Left lung (tissue), 10 donors: Measurements from ENCODE around the gene PRR13. TPM values are rescaled to one million over a fixed set of nuclear protein-coding genes. Genes with fewer than 3 reads are reported as not detected.

Source experiments
- ATAC-seq: fragments of 200-7000 bp; cut with Tn5 transposase; one replicate; pipeline ENCODE4 v1.9.1; 2020; ENCODE audit warnings: moderate library complexity
- DNase-seq, 4 donors: peaks; one replicate each; pipeline ENCODE4 v3.0.0-alpha.2; 2013 to 2020
- H3K27ac ChIP-seq, 2 donors: fragments of 200-600 bp; sonication (generic) in 1 of 2; one replicate each; pipeline versions ENCODE4 v1.5.0 to v1.8.0; 2020 to 2021
- H3K27me3 ChIP-seq, 2 donors: fragments of 200-600 bp; sonication (generic) in 1 of 2; one replicate each; pipeline versions ENCODE4 v1.5.0 to v1.8.0; 2020 to 2021
- H3K36me3 ChIP-seq, 2 donors: fragments of 200-600 bp; sonication (generic) in 1 of 2; one replicate each; pipeline versions ENCODE4 v1.5.0 to v1.8.0; 2020 to 2021
- H3K4me1 ChIP-seq, 2 donors: fragments of 200-600 bp; one replicate each; pipeline ENCODE4 v1.8.0; 2021
- H3K4me3 ChIP-seq, 2 donors: fragments of 200-600 bp; sonication (generic) in 1 of 2; one replicate each; pipeline versions ENCODE4 v1.5.0 to v1.8.0; 2020 to 2021; ENCODE audit warnings: mild to moderate bottlenecking in 1 of 2
- H3K9me3 ChIP-seq, 2 donors: fragments of 200-600 bp; sonication (generic) in 1 of 2; one replicate each; pipeline versions ENCODE4 v1.5.0 to v1.8.0; 2020 to 2021
- intact Hi-C, 2 donors: fragments of 100-400 bp; cut with DNase I; formaldehyde crosslinking; loops; one replicate each; pipeline versions ENCODE4 v1.11.2 to v1.14.2; 2022
- polyA plus RNA-seq, 6 donors: library from polyadenylated mRNA; unstranded; fragments of 120-200 nt; gene quantifications; one replicate each; pipeline ENCODE4 v1.2.1, GENCODE V29; 2013; ENCODE audit not compliant: insufficient read length in 6 of 6
- total RNA-seq, 2 donors: library from RNA; stranded (reverse); fragmentation: NEBNext Ultra II Directional; extraction: Animal tissue kit (Norgen Biotek cat#: 25700); gene quantifications; one replicate each; pipeline ENCODE4 v1.2.1, GENCODE V29; 2021
- TF ChIP-seq, protein P1 (sequence below), 2 donors: fragments of 200-600 bp; sonication (generic) in 1 of 2; IDR thresholded peaks; one replicate each; pipeline versions ENCODE4 v1.5.0 to v1.8.0; 2021; ENCODE audit warnings: antibody characterized with exemption in 2 of 2
- donor health status: DM: no; HTN: yes; CAD: no.
- donor health status: DM: no; HTN: no; CAD: no.

Gene PRR13
- total and polyA plus RNA-seq, 8 donors = 82.7 to 155 (median 115) TPM

- peaks cover 0 to 15% of the 10 kb centered on the region in 2 donors for H3K4me1 ChIP-seq
- TF ChIP-seq, protein P1, sequence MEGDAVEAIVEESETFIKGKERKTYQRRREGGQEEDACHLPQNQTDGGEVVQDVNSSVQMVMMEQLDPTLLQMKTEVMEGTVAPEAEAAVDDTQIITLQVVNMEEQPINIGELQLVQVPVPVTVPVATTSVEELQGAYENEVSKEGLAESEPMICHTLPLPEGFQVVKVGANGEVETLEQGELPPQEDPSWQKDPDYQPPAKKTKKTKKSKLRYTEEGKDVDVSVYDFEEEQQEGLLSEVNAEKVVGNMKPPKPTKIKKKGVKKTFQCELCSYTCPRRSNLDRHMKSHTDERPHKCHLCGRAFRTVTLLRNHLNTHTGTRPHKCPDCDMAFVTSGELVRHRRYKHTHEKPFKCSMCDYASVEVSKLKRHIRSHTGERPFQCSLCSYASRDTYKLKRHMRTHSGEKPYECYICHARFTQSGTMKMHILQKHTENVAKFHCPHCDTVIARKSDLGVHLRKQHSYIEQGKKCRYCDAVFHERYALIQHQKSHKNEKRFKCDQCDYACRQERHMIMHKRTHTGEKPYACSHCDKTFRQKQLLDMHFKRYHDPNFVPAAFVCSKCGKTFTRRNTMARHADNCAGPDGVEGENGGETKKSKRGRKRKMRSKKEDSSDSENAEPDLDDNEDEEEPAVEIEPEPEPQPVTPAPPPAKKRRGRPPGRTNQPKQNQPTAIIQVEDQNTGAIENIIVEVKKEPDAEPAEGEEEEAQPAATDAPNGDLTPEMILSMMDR (IDR thresholded peaks at IDR 0.05) = no peak
- ATAC-seq (no peak), DNase-seq (no peak)
- peaks cover 7 to 100% of the 10 kb centered on the region in 2 donors for H3K36me3 ChIP-seq
- no peak overlapping the region for H3K27ac ChIP-seq
- intact Hi-C loops = no loop called here
- no peak overlapping the region for H3K4me3 ChIP-seq
- H3K27me3 ChIP-seq = no peaks in the 10 kb centered on the region
- H3K9me3 ChIP-seq = no peaks in the 10 kb centered on the region
These were observed 25.1 kb downstream of the PRR13 start for GRCh38 chr12:53466640-53467039.

DNA sequence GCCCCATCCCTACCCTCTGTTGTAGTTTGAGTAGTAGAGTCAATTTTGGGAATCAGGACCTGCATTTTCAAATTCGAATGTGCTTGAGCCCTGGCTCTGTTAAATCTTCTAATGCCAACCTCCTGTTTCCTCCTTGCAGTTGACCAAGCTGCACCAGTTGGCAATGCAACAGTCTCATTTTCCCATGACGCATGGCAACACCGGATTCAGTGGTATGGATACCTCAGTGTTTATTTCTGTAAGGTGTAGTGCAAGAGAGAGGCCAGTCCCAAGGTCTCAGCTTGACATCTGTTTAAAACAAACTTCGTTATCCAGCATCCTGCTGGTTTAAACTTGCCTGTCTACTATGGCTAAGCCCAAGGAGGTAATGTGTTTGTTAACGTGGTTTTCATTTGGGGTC, 25.5 kb downstream of the PRR13 start:
- Histone ChIP-seq H3K4me3 (no peak overlapping the region), H3K36me3 (peaks cover 4 to 100% of the 10 kb centered on the region in 2 donors), H3K4me1 (peaks cover 2 to 17% of the 10 kb centered on the region in 2 donors), H3K9me3 (no peaks in the 10 kb centered on the region), H3K27me3 (no peaks in the 10 kb centered on the region), H3K27ac (no peak overlapping the region)
- intact Hi-C loops = no loop called here
- TF ChIP-seq, protein P1 (IDR thresholded peaks at IDR 0.05) = no peak
- ATAC-seq (no peak), DNase-seq (no peak)

DNA sequence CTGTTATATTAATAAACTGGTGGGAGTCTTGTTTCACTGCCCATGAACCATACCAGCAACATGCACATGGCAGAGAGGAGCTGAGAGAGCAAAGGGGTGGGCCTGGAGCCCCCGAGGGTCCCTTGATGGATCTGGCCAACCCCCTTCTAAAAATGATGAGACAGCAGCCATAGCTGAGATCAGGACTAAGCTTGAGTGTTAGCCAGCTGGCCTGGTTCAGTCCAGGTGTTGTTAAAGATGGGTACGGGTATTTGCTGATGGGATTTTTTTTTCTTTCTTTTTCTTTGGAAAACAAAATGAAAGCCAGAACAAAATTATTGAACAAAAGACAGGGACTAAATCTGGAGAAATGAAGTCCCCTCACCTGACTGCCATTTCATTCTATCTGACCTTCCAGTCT, 26.3 kb downstream of the PRR13 start:
- DNase-seq = no peak
- Histone ChIP-seq H3K27ac (no peak overlapping the region), H3K4me1 (peaks cover 8 to 20% of the 10 kb centered on the region in 2 donors), H3K9me3 (no peaks in the 10 kb centered on the region), H3K36me3 (peaks cover 0 to 100% of the 10 kb centered on the region in 2 donors), H3K27me3 (no peaks in the 10 kb centered on the region), H3K4me3 (no peak overlapping the region)
- TF ChIP-seq, protein P1 (IDR thresholded peaks at IDR 0.05) = no peak
- intact Hi-C loops = no loop called here
- no peak for ATAC-seq

GRCh38 chr12:53468282-53468681, 26.7 kb downstream of the PRR13 start:
- TF ChIP-seq, protein P1 (IDR thresholded peaks at IDR 0.05) = no peak
- Histone ChIP-seq H3K9me3 (no peaks in the 10 kb centered on the region), H3K4me1 (peaks cover 10 to 16% of the 10 kb centered on the region in 2 donors), H3K4me3 (no peak overlapping the region), H3K36me3 (peaks cover 0 to 100% of the 10 kb centered on the region in 2 donors), H3K27ac (no peak overlapping the region), H3K27me3 (no peaks in the 10 kb centered on the region)
- ATAC-seq (no peak), DNase-seq (no peak)
- intact Hi-C loops = no loop called here

GRCh38 chr12:53472056-53472582, 30.6 kb downstream of the PRR13 start:
- no peak overlapping the region for H3K4me3 ChIP-seq
- intact Hi-C loops = no loop called here
- peaks cover 0 to 100% of the 10 kb centered on the region in 2 donors for H3K36me3 ChIP-seq
- no peaks in the 10 kb centered on the region for H3K9me3 ChIP-seq
- peak overlapping the region in 1 of 2 donors; percentile 0 for H3K27ac ChIP-seq
- no peaks in the 10 kb centered on the region for H3K27me3 ChIP-seq
- DNase-seq (no peak), ATAC-seq (no peak)
- peaks cover 13 to 28% of the 10 kb centered on the region in 2 donors for H3K4me1 ChIP-seq
- TF ChIP-seq, protein P1 (IDR thresholded peaks at IDR 0.05) = no peak
